ENCODE data around the gene SLF2. TPM values are rescaled to one million over a fixed set of nuclear protein-coding genes. Genes with fewer than 3 reads are reported as not detected.
A peak's percentile ranks its signal among the peaks of the same experiment; 100 is the strongest.

The SLF2 gene
- total and polyA plus RNA-seq, 2 of the 13 experiments (the other 11 are each of a cell fraction or from before 2014, with no cell fraction given), result 12.2 to 48.1 TPM

GRCh38 chr10:100968062-100968736, 55.4 kb downstream of the SLF2 start:
- CTCF ChIA-PET (ENCODE audit: low intra/inter-chr PET ratio, low total read pairs), result interaction anchor here (0.9 to 1.5 kb wide), 4 partner anchors 17 to 46 kb away, joined by 3 to 8 read pairs (median 4); no protein-coding TSS in a partner anchor
- POLR2A ChIA-PET, result interaction anchor here (12.6 kb wide), 1 partner anchor 23 kb away, joined by 277 read pairs; the partner anchor contains the start of genes LZTS2, MRPL43 and TWNK
- Histone ChIP-seq H3K9ac (ENCODE audit: insufficient read depth, low read depth, low read length) (peak overlapping the region; percentile 71), H3K27me3 (ENCODE audit: control insufficient read depth in 1 of 2, insufficient read depth in 2 of 2, low read length in 2 of 2) (no peaks in the 10 kb centered on the region; a peak in 1 of 5 replicates), H3K9me3 (ENCODE audit: low read length) (no peaks in the 10 kb centered on the region), H3K27ac (ENCODE audit: extremely low read length, insufficient read depth, low read length) (peak overlapping the region; percentile 74), H3K4me2 (ENCODE audit: low read depth, low read length) (peak overlapping the region; percentile 99), H4K20me1 (ENCODE audit: insufficient read depth, low read length) (no peaks in the 10 kb centered on the region; the same call in 1 of the 2 replicates), H3K79me2 (ENCODE audit: insufficient read depth, low read length) (peaks cover 33% of the 10 kb centered on the region), H3K4me3 (replicated peaks in 1 of 3; ENCODE audit: insufficient read depth in 1 of 3, low read depth in 2 of 3, low read length in 3 of 3) (peak overlapping the region; percentile 68 to 96 (median 94); a peak in 5 of 6 replicates), H3K36me3 (replicated peaks in 1 of 2; ENCODE audit: control insufficient read depth in 1 of 2, insufficient read depth in 2 of 2, low read length in 2 of 2) (peaks cover 5 to 11% of the 10 kb centered on the region in 2 experiments; a peak in 4 of 5 replicates), H3K4me1 (ENCODE audit: insufficient read depth, low read length) (peaks cover 88% of the 10 kb centered on the region), H2AFZ (ENCODE audit: low read length) (no peak overlapping the region)
- WGBS (ENCODE audit: low lambda C conversion rate), result 94% methylated on average over 2 of the region's 2 CpGs
- DNase-seq (ENCODE audit: low spot score), result no peak
- BruUV-seq (replicated peaks), result no TSS peak
- ATAC-seq, result no peak
- intact Hi-C loops (cut with micrococcal nuclease; ENCODE audit: unreplicated experiment) (no loop called here), in situ Hi-C loops (cut with HindIII; ENCODE audit: extremely low pct_ligation_motif_present, low pct_unique_long_range_greater_than_20kb) (no loop called here)
- no peak for FAIRE-seq
- TF ChIP-seq ETV6 (CRISPR knock-in tag; conservative IDR thresholded peaks at IDR 0.05), result no peak
- TF ChIP-seq, protein P1, sequence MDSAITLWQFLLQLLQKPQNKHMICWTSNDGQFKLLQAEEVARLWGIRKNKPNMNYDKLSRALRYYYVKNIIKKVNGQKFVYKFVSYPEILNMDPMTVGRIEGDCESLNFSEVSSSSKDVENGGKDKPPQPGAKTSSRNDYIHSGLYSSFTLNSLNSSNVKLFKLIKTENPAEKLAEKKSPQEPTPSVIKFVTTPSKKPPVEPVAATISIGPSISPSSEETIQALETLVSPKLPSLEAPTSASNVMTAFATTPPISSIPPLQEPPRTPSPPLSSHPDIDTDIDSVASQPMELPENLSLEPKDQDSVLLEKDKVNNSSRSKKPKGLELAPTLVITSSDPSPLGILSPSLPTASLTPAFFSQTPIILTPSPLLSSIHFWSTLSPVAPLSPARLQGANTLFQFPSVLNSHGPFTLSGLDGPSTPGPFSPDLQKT (CRISPR knock-in tag; IDR thresholded peaks at IDR 0.05; ENCODE audit: borderline replicate concordance), result no peak
- TF ChIP-seq RBAK (CRISPR knock-in tag; IDR thresholded peaks at IDR 0.05), result 0 out of 2 replicates have a peak, but pooled peaks have one; percentile 15
- no peak for TF ChIP-seq SMC3 (IDR thresholded peaks at IDR 0.05; ENCODE audit: low read length)
- TF ChIP-seq, protein P2, sequence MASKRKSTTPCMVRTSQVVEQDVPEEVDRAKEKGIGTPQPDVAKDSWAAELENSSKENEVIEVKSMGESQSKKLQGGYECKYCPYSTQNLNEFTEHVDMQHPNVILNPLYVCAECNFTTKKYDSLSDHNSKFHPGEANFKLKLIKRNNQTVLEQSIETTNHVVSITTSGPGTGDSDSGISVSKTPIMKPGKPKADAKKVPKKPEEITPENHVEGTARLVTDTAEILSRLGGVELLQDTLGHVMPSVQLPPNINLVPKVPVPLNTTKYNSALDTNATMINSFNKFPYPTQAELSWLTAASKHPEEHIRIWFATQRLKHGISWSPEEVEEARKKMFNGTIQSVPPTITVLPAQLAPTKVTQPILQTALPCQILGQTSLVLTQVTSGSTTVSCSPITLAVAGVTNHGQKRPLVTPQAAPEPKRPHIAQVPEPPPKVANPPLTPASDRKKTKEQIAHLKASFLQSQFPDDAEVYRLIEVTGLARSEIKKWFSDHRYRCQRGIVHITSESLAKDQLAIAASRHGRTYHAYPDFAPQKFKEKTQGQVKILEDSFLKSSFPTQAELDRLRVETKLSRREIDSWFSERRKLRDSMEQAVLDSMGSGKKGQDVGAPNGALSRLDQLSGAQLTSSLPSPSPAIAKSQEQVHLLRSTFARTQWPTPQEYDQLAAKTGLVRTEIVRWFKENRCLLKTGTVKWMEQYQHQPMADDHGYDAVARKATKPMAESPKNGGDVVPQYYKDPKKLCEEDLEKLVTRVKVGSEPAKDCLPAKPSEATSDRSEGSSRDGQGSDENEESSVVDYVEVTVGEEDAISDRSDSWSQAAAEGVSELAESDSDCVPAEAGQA (IDR thresholded peaks at IDR 0.05; ENCODE audit: low read depth), result no peak
- TF ChIP-seq, protein P2 (CRISPR knock-in tag; IDR thresholded peaks at IDR 0.05; ENCODE audit: borderline replicate concordance), result no peak
- TF ChIP-seq ZNF574 (CRISPR knock-in tag; IDR thresholded peaks at IDR 0.05), result no peak
- TF ChIP-seq REL (CRISPR knock-in tag; conservative IDR thresholded peaks at IDR 0.05), result no peak
- no peak for TF ChIP-seq ZNF615 (CRISPR knock-in tag; IDR thresholded peaks at IDR 0.05; ENCODE audit: borderline replicate concordance)
- no peak for TF ChIP-seq CBX2 (IDR thresholded peaks at IDR 0.05; ENCODE audit: low read depth, low read length)
- TF ChIP-seq CBX2 (CRISPR knock-in tag; IDR thresholded peaks at IDR 0.05; ENCODE audit: low read depth), result no peak
- TF ChIP-seq ZNF501 (CRISPR knock-in tag; IDR thresholded peaks at IDR 0.05), result peak; percentile 36; the same call in 1 of the 2 replicates
- TF ChIP-seq ZNF431 (CRISPR knock-in tag; IDR thresholded peaks at IDR 0.05; ENCODE audit: borderline replicate concordance, low read depth), result 0 out of 2 replicates have a peak, but pooled peaks have one; percentile 34
- TF ChIP-seq ZNF546 (CRISPR knock-in tag; conservative IDR thresholded peaks at IDR 0.05), result 0 out of 2 replicates have a peak, but pooled peaks have one; percentile 6

Data from HepG2 (cell line).